HUES6 (cell line): Measurements from ENCODE around the gene FBXO2.

Experiments
- H3K27ac ChIP-seq: 2 replicates; pipeline ENCODE4 v1.7.0; 2013; ENCODE audit warnings: low read depth, mild to moderate bottlenecking, low read length, inconsistent platforms
- H3K27me3 ChIP-seq: 2 replicates; pipeline ENCODE4 v1.6.1; 2013; ENCODE audit warnings: low read length; ENCODE audit not compliant: control insufficient read depth, insufficient read depth
- H3K36me3 ChIP-seq: 2 replicates; pipeline ENCODE4 v1.6.1; 2013; ENCODE audit warnings: low read length; ENCODE audit not compliant: control insufficient read depth, insufficient read depth
- H3K4me1 ChIP-seq: 2 replicates; pipeline ENCODE4 v1.6.1; 2013; ENCODE audit warnings: low read length; ENCODE audit not compliant: control insufficient read depth, insufficient read depth
- H3K4me3 ChIP-seq: 2 replicates; pipeline ENCODE4 v1.5.1; 2013; ENCODE audit warnings: low read depth, low read length
- H3K9ac ChIP-seq: one replicate; pipeline ENCODE4 v1.6.1; 2013; ENCODE audit warnings: mild to moderate bottlenecking, low read length
- H3K9me3 ChIP-seq: 2 replicates; pipeline ENCODE4 v1.6.1; 2013; ENCODE audit warnings: low read depth, low read length; ENCODE audit not compliant: control insufficient read depth, insufficient read depth

Gene FBXO2

DNA sequence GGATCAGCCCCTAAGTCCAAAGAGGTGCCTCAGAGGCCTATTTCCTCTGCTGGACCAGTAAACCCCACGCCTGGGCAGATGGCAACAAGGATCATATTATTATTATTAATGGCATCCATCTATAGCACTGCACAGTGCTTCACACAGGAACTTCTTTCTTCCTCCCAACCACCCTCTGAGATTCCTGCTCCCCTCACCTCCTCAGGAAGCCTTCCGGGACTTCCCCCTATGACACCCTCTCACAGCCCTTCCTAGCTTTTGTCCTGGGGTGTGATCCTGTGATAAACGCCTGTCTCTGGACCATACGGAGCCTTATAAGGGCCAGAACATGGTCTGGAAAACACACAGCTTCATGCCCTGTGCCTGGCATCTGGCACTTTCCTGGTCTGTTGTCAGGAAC is 3.2 kb downstream of the FBXO2 start:
- Histone ChIP-seq H3K27me3 (peaks cover 61% of the 10 kb centered on the region), H3K4me1 (peaks cover 48% of the 10 kb centered on the region), H3K27ac (no peak overlapping the region), H3K4me3 (no peak overlapping the region), H3K9ac (no peak overlapping the region), H3K36me3 (peaks cover 2% of the 10 kb centered on the region; the same call in 1 of the 2 replicates), H3K9me3 (no peaks in the 10 kb centered on the region)

DNA sequence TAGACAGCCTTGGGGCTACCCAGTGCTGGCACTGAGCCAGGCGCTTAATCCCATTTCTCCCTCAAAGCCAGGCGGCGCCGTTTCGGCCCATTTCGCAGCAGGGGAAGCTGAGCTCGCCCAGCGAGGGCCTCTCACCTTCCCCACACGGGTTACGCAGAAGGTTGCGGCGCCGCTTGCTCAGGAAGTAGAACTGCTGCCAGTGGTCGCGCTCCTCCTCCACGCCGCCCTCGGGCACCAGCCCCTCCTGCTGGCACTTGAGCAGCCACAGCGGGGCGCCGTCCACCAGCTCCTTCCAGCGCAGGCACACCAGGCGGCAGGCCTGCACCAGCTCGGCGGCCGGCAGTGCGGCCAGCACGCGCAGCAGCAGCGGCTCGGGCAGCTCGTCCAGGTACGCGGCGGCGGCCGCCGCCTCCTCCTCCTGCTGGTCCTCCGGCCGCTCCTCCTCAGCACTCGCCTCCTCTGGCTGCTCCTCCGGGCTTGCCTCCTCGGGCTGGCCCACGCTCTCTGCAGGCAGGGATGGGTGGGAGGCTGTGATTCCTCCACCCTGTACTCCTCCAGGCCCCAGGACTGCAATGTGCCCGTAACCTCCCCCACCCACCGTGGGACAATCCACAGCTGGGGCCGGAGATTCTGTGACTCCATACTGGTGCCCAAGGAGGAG is 3.8 kb downstream of the FBXO2 start:
- peaks cover 43% of the 10 kb centered on the region for H3K4me1 ChIP-seq
- no peaks in the 10 kb centered on the region for H3K9me3 ChIP-seq
- H3K27me3 ChIP-seq, result peaks cover 59% of the 10 kb centered on the region
- H3K4me3 ChIP-seq, result peak overlapping the region; percentile 9
- no peak overlapping the region for H3K27ac ChIP-seq
- no peak overlapping the region for H3K9ac ChIP-seq
- no peaks in the 10 kb centered on the region for H3K36me3 ChIP-seq

DNA sequence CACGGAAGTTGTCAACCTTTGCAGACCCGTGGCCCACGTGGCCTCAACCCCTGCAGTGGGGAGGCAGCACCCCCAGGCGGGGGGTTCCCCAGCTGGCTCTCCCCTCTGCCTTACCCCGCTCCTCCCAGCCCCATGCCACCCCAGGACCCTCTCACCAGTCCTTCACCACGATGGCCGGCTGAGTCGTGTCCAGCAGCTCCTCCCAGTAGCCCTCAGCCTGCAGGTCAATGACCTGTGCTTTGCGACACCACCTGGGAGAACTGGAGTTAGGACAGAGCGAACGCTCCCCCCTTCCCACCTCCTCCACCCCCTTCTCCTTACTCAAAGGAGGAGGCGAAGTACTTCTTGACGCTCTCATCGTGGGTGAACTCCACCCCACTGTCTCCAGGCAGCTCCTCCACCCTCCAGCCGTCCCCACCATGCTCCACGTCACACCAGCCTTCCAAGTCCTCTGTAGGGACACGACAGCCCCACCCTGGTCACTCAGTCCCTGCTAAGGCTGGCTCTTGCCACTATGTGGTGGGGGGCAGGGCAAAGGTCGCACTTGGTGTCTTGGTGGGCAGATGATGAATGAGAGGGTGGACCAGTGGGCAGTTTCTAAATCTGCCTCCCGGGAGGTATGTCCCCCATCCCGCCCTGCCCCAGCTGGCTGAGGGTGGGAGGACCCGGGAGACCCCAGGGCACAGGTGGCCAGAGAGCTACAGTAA is 4.5 kb downstream of the FBXO2 start:
- peak overlapping the region; percentile 9 for H3K4me3 ChIP-seq
- no peak overlapping the region for H3K27ac ChIP-seq
- H3K36me3 ChIP-seq, result no peaks in the 10 kb centered on the region
- peaks cover 39% of the 10 kb centered on the region for H3K4me1 ChIP-seq
- H3K9ac ChIP-seq, result no peak overlapping the region
- no peaks in the 10 kb centered on the region for H3K9me3 ChIP-seq
- peaks cover 56% of the 10 kb centered on the region for H3K27me3 ChIP-seq

DNA sequence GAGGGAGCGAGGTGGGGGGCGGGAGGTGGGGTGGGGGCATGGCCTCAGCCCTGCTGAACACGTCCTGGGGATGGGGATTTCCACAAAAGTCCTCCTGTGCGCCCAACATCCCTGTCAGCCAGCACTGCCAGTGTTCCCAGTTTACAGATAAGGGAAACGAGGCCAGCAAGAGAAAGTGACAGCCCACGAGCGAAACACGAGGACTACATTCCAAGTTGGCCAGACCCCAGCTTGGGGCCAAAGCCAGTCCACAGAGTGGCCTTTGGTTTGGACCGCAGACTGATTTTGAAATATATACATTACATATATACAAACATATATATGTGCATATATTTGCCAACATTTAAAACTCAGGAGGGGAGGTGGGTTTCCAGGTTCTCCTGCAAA is 5.0 kb downstream of the FBXO2 start:
- Histone ChIP-seq H3K9me3 (no peaks in the 10 kb centered on the region), H3K27me3 (peaks cover 56% of the 10 kb centered on the region), H3K27ac (no peak overlapping the region), H3K4me1 (peaks cover 39% of the 10 kb centered on the region), H3K4me3 (peak overlapping the region; percentile 45), H3K9ac (no peak overlapping the region), H3K36me3 (no peaks in the 10 kb centered on the region)

DNA sequence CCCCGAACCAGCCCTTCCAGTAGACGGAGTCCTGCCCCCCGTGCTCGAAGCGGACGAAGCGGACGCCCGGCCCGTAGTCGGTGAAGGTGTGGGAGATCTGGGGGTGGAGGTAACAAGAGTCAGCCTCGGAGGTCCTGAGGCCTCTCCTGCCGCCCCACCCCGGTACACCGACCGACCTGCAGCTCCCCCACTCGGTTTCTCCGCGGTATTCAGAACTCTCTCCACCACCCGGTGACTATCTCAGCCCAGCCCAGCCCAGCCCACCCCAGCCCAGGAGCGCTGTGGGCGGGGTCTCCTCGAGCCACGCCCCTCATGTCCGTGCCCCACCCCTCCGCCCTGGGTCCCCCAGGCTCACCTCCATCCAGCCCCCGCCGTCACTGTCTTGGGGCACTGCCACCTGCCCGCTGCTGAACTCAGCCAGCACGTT is 5.5 kb downstream of the FBXO2 start:
- no peaks in the 10 kb centered on the region for H3K36me3 ChIP-seq
- H3K9ac ChIP-seq, result no peak overlapping the region
- peaks cover 53% of the 10 kb centered on the region for H3K27me3 ChIP-seq
- H3K4me1 ChIP-seq, result peaks cover 37% of the 10 kb centered on the region
- no peaks in the 10 kb centered on the region for H3K9me3 ChIP-seq
- H3K4me3 ChIP-seq, result peak overlapping the region; percentile 45
- H3K27ac ChIP-seq, result no peak overlapping the region

DNA sequence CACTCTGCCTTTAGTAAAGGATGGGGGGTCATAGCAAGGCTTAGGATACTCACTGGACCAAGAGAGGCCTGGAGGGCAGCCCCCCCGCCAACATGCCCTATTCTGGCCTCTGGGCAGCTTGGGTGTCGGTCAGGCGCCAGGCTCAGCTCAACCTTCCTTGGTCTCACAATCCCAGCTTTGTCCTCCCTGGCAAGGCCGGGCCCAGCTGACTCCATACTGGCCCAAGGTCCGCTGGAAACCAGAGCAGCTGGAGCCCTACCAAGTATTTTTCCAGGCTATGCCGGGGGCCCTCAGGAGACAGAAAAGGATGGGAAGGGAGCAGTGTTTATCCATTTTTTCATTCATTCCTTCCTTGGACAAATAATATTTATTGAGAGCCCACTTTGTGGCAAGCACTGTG is 6.2 kb downstream of the FBXO2 start:
- Histone ChIP-seq H3K27ac (no peak overlapping the region), H3K4me3 (no peak overlapping the region; the same call in 1 of the 2 replicates), H3K27me3 (peaks cover 47% of the 10 kb centered on the region), H3K36me3 (no peaks in the 10 kb centered on the region), H3K9me3 (no peaks in the 10 kb centered on the region), H3K9ac (no peak overlapping the region), H3K4me1 (peaks cover 31% of the 10 kb centered on the region)

DNA sequence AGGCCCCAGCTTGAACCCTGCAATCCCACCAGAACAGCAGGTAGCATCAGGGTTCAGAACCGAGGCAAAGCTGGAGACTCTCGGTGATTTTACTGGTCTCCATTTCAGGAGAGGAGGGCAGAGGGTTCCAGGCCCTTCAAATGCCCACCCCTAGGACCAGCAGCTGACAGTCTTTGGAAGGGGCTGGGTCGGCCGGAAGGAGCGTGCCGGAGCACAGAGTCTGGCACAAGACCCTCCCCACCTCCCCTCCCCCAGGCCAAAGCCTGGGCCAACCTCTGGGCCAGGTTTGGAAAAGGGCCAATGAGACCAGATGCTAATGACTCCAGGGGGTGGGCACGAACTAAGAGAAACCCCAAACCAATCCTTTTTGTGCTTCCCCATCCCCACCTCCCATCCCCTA is 6.9 kb downstream of the FBXO2 start:
- H3K36me3 ChIP-seq, result no peaks in the 10 kb centered on the region
- peaks cover 24% of the 10 kb centered on the region for H3K4me1 ChIP-seq
- H3K9ac ChIP-seq, result no peak overlapping the region
- no peak overlapping the region for H3K27ac ChIP-seq
- H3K4me3 ChIP-seq, result no peak overlapping the region
- H3K27me3 ChIP-seq, result peaks cover 40% of the 10 kb centered on the region
- no peaks in the 10 kb centered on the region for H3K9me3 ChIP-seq

DNA sequence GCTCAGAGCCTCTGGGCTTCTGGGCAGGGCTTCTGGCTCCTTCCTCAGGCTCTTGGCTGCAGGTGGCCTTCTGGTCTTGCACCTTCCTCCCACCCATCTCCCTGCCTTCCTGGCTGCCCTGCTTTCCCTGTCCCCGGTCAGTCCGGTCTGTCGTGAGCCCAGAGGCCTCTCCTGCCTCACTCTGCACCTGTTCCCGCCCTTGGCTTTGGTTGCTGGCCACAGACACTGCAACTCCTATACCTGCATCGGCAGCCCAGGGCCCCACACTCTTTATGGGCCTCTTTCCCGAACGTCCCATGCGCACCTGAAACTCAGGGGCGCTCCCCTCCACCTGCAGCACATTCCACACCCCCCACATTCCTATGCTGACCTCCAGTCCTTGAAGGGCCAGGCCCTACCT is 7.9 kb downstream of the FBXO2 start:
- no peak overlapping the region for H3K9ac ChIP-seq

DNA sequence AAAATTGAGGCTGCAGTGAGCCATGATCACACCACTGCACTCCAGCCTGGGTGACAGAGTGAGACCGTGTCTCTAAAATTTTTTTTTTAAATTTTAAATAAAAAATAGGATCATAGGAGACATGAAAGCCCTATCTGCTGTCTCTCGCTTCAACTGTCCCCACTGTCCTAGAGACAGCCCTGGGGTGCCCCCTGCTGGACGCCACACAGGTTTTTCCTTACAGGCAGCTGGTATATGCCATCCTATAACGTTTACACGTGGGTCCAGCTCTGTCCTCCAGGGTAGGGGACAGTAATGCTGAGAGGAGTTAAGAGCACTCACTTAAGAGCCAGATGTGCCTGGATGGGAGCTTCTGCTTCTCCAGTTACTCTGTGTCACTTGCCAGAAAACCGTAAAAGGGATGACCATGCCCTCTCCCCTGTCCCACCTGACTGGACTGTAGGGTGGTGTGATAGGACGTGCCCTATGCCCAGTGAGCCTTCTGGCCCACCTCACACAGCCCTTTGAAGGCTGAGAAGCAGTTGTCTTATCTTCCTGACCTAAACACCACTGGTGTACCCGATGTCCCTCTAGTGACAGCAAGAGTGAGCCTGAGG is 8.5 kb downstream of the FBXO2 start:
- H3K27me3 ChIP-seq, result peaks cover 24% of the 10 kb centered on the region

More for the DNA sequence above, 7.9 kb downstream of the FBXO2 start:
- Histone ChIP-seq H3K4me3 (no peak overlapping the region), H3K27ac (no peak overlapping the region), H3K27me3 (peaks cover 30% of the 10 kb centered on the region), H3K9me3 (no peaks in the 10 kb centered on the region), H3K4me1 (peaks cover 23% of the 10 kb centered on the region), H3K36me3 (no peaks in the 10 kb centered on the region)

DNA sequence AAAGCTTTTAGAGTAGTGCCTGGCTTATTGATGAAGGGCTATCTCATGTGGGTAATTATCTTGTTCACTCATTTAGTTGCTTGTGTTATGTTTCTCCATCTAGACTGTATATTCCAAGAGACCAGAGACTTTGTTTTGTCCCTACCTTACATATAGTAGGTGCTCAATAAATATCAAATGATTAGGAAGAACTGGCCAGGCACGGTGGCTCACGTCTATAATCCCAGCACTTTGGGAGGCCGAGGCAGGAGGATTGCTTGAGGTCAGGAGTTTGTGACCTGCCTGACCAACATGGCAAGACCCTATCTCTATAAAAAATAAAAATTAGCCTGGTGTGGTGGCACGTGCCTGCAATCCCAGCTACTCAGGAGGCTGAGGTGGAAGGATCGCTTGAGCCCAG is 9.0 kb downstream of the FBXO2 start:
- Histone ChIP-seq H3K27me3 (peaks cover 19% of the 10 kb centered on the region), H3K4me1 (peaks cover 16% of the 10 kb centered on the region), H3K36me3 (no peaks in the 10 kb centered on the region), H3K9me3 (no peaks in the 10 kb centered on the region), H3K4me3 (no peak overlapping the region), H3K27ac (no peak overlapping the region), H3K9ac (no peak overlapping the region)

More for the DNA sequence above, 8.5 kb downstream of the FBXO2 start:
- Histone ChIP-seq H3K4me3 (no peak overlapping the region), H3K36me3 (no peaks in the 10 kb centered on the region), H3K9ac (no peak overlapping the region), H3K9me3 (no peaks in the 10 kb centered on the region), H3K4me1 (peaks cover 18% of the 10 kb centered on the region), H3K27ac (no peak overlapping the region)

DNA sequence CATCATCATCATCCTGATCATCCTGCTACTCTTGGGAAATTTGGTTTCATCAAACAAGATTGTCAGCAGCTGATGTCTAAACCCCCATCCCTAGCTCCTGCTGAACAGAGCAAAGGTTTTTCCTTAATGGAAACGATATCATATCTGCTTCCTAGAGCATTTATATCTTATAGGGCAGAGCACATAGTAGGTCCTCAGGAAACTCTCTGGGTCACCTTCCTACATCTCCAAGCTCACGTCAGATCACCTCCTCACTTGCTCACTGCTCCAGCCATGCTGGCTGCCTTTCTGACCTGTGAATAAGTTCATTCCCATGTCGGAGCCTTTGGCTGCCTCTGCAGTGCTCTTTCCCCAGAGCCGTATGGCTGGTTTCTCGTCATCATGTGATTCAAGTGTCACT is 10.4 kb downstream of the FBXO2 start:
- peaks cover 6% of the 10 kb centered on the region for H3K4me1 ChIP-seq
- H3K4me3 ChIP-seq, result no peak overlapping the region
- no peak overlapping the region for H3K27ac ChIP-seq
- no peak overlapping the region for H3K9ac ChIP-seq
- H3K9me3 ChIP-seq, result no peaks in the 10 kb centered on the region
- no peaks in the 10 kb centered on the region for H3K36me3 ChIP-seq
- H3K27me3 ChIP-seq, result peaks cover 8% of the 10 kb centered on the region; the same call in 1 of the 2 replicates
